ENCODE data around the gene CEP70. TPM values are rescaled to one million over a fixed set of nuclear protein-coding genes. Genes with fewer than 3 reads are reported as not detected.

CEP70 gene
- total and polyA plus RNA-seq, 2 of the 13 experiments (the other 11 are each of a cell fraction or from before 2014, with no cell fraction given), result 4.0 to 22.3 TPM

GRCh38 chr3:138465451-138465850, 128.6 kb downstream of the CEP70 start (continued):
- TF ChIP-seq, protein P1, sequence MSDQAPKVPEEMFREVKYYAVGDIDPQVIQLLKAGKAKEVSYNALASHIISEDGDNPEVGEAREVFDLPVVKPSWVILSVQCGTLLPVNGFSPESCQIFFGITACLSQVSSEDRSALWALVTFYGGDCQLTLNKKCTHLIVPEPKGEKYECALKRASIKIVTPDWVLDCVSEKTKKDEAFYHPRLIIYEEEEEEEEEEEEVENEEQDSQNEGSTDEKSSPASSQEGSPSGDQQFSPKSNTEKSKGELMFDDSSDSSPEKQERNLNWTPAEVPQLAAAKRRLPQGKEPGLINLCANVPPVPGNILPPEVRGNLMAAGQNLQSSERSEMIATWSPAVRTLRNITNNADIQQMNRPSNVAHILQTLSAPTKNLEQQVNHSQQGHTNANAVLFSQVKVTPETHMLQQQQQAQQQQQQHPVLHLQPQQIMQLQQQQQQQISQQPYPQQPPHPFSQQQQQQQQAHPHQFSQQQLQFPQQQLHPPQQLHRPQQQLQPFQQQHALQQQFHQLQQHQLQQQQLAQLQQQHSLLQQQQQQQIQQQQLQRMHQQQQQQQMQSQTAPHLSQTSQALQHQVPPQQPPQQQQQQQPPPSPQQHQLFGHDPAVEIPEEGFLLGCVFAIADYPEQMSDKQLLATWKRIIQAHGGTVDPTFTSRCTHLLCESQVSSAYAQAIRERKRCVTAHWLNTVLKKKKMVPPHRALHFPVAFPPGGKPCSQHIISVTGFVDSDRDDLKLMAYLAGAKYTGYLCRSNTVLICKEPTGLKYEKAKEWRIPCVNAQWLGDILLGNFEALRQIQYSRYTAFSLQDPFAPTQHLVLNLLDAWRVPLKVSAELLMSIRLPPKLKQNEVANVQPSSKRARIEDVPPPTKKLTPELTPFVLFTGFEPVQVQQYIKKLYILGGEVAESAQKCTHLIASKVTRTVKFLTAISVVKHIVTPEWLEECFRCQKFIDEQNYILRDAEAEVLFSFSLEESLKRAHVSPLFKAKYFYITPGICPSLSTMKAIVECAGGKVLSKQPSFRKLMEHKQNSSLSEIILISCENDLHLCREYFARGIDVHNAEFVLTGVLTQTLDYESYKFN (CRISPR knock-in tag; conservative IDR thresholded peaks at IDR 0.05), result no peak
- TF ChIP-seq GRHL1 (CRISPR knock-in tag; conservative IDR thresholded peaks at IDR 0.05) (no peak), REL (CRISPR knock-in tag; conservative IDR thresholded peaks at IDR 0.05) (no peak), ZNF891 (CRISPR knock-in tag; IDR thresholded peaks at IDR 0.05) (no peak), ZNF775 (CRISPR knock-in tag; IDR thresholded peaks at IDR 0.05; ENCODE audit: borderline replicate concordance) (no peak), ZNF562 (CRISPR knock-in tag; IDR thresholded peaks at IDR 0.05; ENCODE audit: borderline replicate concordance) (no peak), MEIS1 (CRISPR knock-in tag; IDR thresholded peaks at IDR 0.05; ENCODE audit: borderline replicate concordance) (no peak)
- TF ChIP-seq, protein P2, sequence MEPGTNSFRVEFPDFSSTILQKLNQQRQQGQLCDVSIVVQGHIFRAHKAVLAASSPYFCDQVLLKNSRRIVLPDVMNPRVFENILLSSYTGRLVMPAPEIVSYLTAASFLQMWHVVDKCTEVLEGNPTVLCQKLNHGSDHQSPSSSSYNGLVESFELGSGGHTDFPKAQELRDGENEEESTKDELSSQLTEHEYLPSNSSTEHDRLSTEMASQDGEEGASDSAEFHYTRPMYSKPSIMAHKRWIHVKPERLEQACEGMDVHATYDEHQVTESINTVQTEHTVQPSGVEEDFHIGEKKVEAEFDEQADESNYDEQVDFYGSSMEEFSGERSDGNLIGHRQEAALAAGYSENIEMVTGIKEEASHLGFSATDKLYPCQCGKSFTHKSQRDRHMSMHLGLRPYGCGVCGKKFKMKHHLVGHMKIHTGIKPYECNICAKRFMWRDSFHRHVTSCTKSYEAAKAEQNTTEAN (CRISPR knock-in tag; conservative IDR thresholded peaks at IDR 0.05), result no peak
